Epidermal melanocyte (primary cell): Measurements from ENCODE around the gene CUBN.

Experiments
- DNase-seq: peaks from one replicate; pipeline ENCODE4 v3.0.0; 2011; ENCODE audit warnings: low spot score; ENCODE audit not compliant: insufficient read length

The CUBN gene

GRCh38 chr10:17129741-17130140 lies at the start of gene CUBN:
Gene CUBN, minus strand, starts transcription at chr10:17129811. Its CDS starts 46 bp downstream, at chr10:17129765.
- no peak for DNase-seq

GRCh38 chr10:17179002-17179401 lies 49.4 kb upstream of the CUBN start:
- no peak for DNase-seq

GRCh38 chr10:17178006-17178405 lies 48.4 kb upstream of the CUBN start:
- no peak for DNase-seq

- no peak for DNase-seq
These were observed 47.4 kb upstream of the CUBN start for GRCh38 chr10:17177014-17177413.

GRCh38 chr10:17176091-17176490 lies 46.5 kb upstream of the CUBN start:
- DNase-seq: no peak

- no peak for DNase-seq
These were observed 45.9 kb upstream of the CUBN start for GRCh38 chr10:17175551-17175950.

GRCh38 chr10:17174626-17175025 lies 45.0 kb upstream of the CUBN start:
- DNase-seq: no peak

GRCh38 chr10:17171141-17171641 lies 41.6 kb upstream of the CUBN start:
- DNase-seq: no peak

GRCh38 chr10:17169803-17170202 lies 40.2 kb upstream of the CUBN start:
- no peak for DNase-seq

GRCh38 chr10:17166699-17167098 lies 37.1 kb upstream of the CUBN start:
- DNase-seq: no peak

GRCh38 chr10:17162828-17163227 lies 33.2 kb upstream of the CUBN start:
- DNase-seq: no peak

GRCh38 chr10:17161775-17162174 lies 32.2 kb upstream of the CUBN start:
- DNase-seq: no peak

GRCh38 chr10:17157024-17157423 lies 27.4 kb upstream of the CUBN start:
- DNase-seq: no peak

- DNase-seq: no peak
These were observed 26.2 kb upstream of the CUBN start for GRCh38 chr10:17155826-17156225.

GRCh38 chr10:17154116-17154515 lies 24.5 kb upstream of the CUBN start:
- DNase-seq: no peak

- DNase-seq: no peak
These were observed 23.7 kb upstream of the CUBN start for GRCh38 chr10:17153321-17153720.

- DNase-seq: no peak
These were observed 22.1 kb upstream of the CUBN start for GRCh38 chr10:17151716-17152115.

GRCh38 chr10:17147884-17148489 lies 18.4 kb upstream of the CUBN start:
- DNase-seq: peak; percentile 48

GRCh38 chr10:17146892-17147291 lies 17.3 kb upstream of the CUBN start:
- DNase-seq: no peak

- no peak for DNase-seq
These were observed 15.6 kb upstream of the CUBN start for GRCh38 chr10:17145239-17145638.

GRCh38 chr10:17144757-17145156 lies 15.1 kb upstream of the CUBN start:
- DNase-seq: no peak

- no peak for DNase-seq
These were observed 14.4 kb upstream of the CUBN start for GRCh38 chr10:17144032-17144431.

GRCh38 chr10:17143055-17143690 lies 13.6 kb upstream of the CUBN start:
- no peak for DNase-seq
